GM10248 (cell line): ENCODE measurements around the gene CC2D2B.

Experiments used
- CTCF ChIA-PET: fragments of 300-600 bp; sonication (Branson Sonifier 250); formaldehyde crosslinking; extraction: SDS; loops from one replicate; lab custom pipeline; 2021; ENCODE audit warnings: antibody characterized with exemption; lab: Yijun Ruan, JAX
- POLR2A ChIA-PET: fragments of 350-650 bp; sonication (Branson Sonifier 250); formaldehyde crosslinking; extraction: SDS; loops from one replicate; lab custom pipeline; 2020; ENCODE audit warnings: antibody characterized with exemption; lab: Yijun Ruan, JAX
- DNase-seq: peaks from one replicate; pipeline ENCODE4 v3.0.0; 2012; ENCODE audit errors: extremely low spot score
- CTCF ChIP-seq: IDR thresholded peaks from 2 replicates; pipeline ENCODE4 v1.5.1; 2012; ENCODE audit warnings: mild to moderate bottlenecking, low read depth; ENCODE audit errors: extremely low read depth, missing control alignments, control extremely low read depth

CC2D2B gene

GRCh38 chr10:96017191-96017687 lies 109.5 kb downstream of the CC2D2B start:
- TF ChIP-seq CTCF = peak; percentile 78
- ChIA-PET POLR2A (no interaction called here), CTCF (interaction anchor here (0.6 to 13.0 kb wide), 65 partner anchors 8 to 358 kb away, joined by 3 to 150 read pairs (median 5); partner anchors contain the start of genes CCNJ, OPALIN, TCTN3 and ZNF518A)
- peak; percentile 67 for DNase-seq

- TF ChIP-seq CTCF = no peak
- POLR2A ChIA-PET = no interaction called here
- no peak for DNase-seq
- CTCF ChIA-PET = interaction anchor here (1.5 to 13.0 kb wide), 3 partner anchors 18 to 318 kb away, joined by 3 to 150 read pairs (median 9); no protein-coding TSS in a partner anchor
These were observed 113.6 kb downstream of the CC2D2B start for GRCh38 chr10:96021332-96021731.

GRCh38 chr10:96022739-96023138 lies 115.0 kb downstream of the CC2D2B start:
- TF ChIP-seq CTCF = no peak
- POLR2A ChIA-PET = no interaction called here
- DNase-seq = no peak
- CTCF ChIA-PET = interaction anchor here (1.1 to 13.0 kb wide), 5 partner anchors 10 to 316 kb away, joined by 3 to 150 read pairs (median 5); no protein-coding TSS in a partner anchor

- ChIA-PET CTCF (interaction anchor here (1.1 to 13.0 kb wide), 5 partner anchors 10 to 316 kb away, joined by 3 to 150 read pairs (median 5); no protein-coding TSS in a partner anchor), POLR2A (no interaction called here)
- DNase-seq = no peak
- TF ChIP-seq CTCF = no peak
These were observed 115.4 kb downstream of the CC2D2B start for GRCh38 chr10:96023168-96023567.

- peak; percentile 22 for DNase-seq
- TF ChIP-seq CTCF = peak; percentile 16
- ChIA-PET CTCF (interaction anchor here (1.3 to 1.7 kb wide), 2 partner anchors 8 to 10 kb away, joined by 4 to 7 read pairs; no protein-coding TSS in a partner anchor), POLR2A (no interaction called here)
These were observed 117.8 kb downstream of the CC2D2B start for GRCh38 chr10:96025566-96025965.

- ChIA-PET CTCF (interaction anchor here (2.1 kb wide), 1 partner anchor 18 kb away, joined by 5 read pairs; no protein-coding TSS in a partner anchor), POLR2A (no interaction called here)
- TF ChIP-seq CTCF = no peak
- DNase-seq = no peak
These were observed 126.8 kb downstream of the CC2D2B start for GRCh38 chr10:96034625-96035024.
